Neuron (in vitro differentiated cells): ENCODE results near the gene UBE3C.
"Not testable (repeated sequence)": the region's sequence is repeated elsewhere in the genome, so short reads cannot be mapped to it uniquely, and the experiment has no call there.

Source experiments
- H2AFZ ChIP-seq: one replicate; pipeline ENCODE4 v1.6.1; 2013; ENCODE audit warnings: low read depth, mild to moderate bottlenecking, inconsistent platforms, low read length, moderate library complexity
- H3K27me3 ChIP-seq: one replicate; pipeline ENCODE4 v1.6.1; 2013; ENCODE audit warnings: low read length; ENCODE audit not compliant: insufficient read depth
- H3K36me3 ChIP-seq: one replicate; pipeline ENCODE4 v1.6.1; 2013; ENCODE audit warnings: low read length; ENCODE audit not compliant: insufficient read depth
- H3K4me1 ChIP-seq: one replicate; pipeline ENCODE4 v1.6.1; 2013; ENCODE audit warnings: low read length; ENCODE audit not compliant: insufficient read depth
- H3K4me3 ChIP-seq: 2 replicates; pipeline ENCODE4 v1.5.1; 2013; ENCODE audit warnings: mild to moderate bottlenecking, low read length, moderate library complexity
- H3K9me3 ChIP-seq: one replicate; pipeline ENCODE4 v1.6.1; 2013; ENCODE audit warnings: low read length

The UBE3C gene

GRCh38 chr7:157120181-157120580 is 18.5 kb upstream of the UBE3C start:
- Histone ChIP-seq H3K9me3 (peaks cover 6% of the 10 kb centered on the region), H3K4me3 (no peak overlapping the region), H2AFZ (no peak overlapping the region), H3K36me3 (no peaks in the 10 kb centered on the region), H3K27me3 (peaks cover 11% of the 10 kb centered on the region), H3K4me1 (peaks cover 13% of the 10 kb centered on the region)

GRCh38 chr7:157121184-157121715 is 17.5 kb upstream of the UBE3C start:
- H3K36me3 ChIP-seq, result no peaks in the 10 kb centered on the region
- peaks cover 11% of the 10 kb centered on the region for H3K27me3 ChIP-seq
- H3K4me1 ChIP-seq, result peaks cover 13% of the 10 kb centered on the region
- no peak overlapping the region for H2AFZ ChIP-seq
- H3K9me3 ChIP-seq, result peaks cover 6% of the 10 kb centered on the region
- H3K4me3 ChIP-seq, result no peak overlapping the region

GRCh38 chr7:157122800-157123495 is 15.8 kb upstream of the UBE3C start:
- Histone ChIP-seq H3K4me1 (peaks cover 13% of the 10 kb centered on the region), H3K9me3 (peaks cover 6% of the 10 kb centered on the region), H3K27me3 (peaks cover 8% of the 10 kb centered on the region), H3K36me3 (no peaks in the 10 kb centered on the region), H2AFZ (peak overlapping the region; percentile 58), H3K4me3 (no peak overlapping the region)

GRCh38 chr7:157124690-157125089 is 14.0 kb upstream of the UBE3C start:
- peaks cover 3% of the 10 kb centered on the region for H3K9me3 ChIP-seq
- H3K36me3 ChIP-seq, result no peaks in the 10 kb centered on the region
- H2AFZ ChIP-seq, result no peak overlapping the region
- H3K4me3 ChIP-seq, result no peak overlapping the region
- peaks cover 8% of the 10 kb centered on the region for H3K27me3 ChIP-seq
- peaks cover 13% of the 10 kb centered on the region for H3K4me1 ChIP-seq

GRCh38 chr7:157125376-157126223 is 13.1 kb upstream of the UBE3C start:
- Histone ChIP-seq H3K4me3 (no peak overlapping the region), H3K4me1 (peaks cover 13% of the 10 kb centered on the region), H3K27me3 (peaks cover 3% of the 10 kb centered on the region), H3K9me3 (no peaks in the 10 kb centered on the region), H2AFZ (no peak overlapping the region), H3K36me3 (no peaks in the 10 kb centered on the region)

DNA sequence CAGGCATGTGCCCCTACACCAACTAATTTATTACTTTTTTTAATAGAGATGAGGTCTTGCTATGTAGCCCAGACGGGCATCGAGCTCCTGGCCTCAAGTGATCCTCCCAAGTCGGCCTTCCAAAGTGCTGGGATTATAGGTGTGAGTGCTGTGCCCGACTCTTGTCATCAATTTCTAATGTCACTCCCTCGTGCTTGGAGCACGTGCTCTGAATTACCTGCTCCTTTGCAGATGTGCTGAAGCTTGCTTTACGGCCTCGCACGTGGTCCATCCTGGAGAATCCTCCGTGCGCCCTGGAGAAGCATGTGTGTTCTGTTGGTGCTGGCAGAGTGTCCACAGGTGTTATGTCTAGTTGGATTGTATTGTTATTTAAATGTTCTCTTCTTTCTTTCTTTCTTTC is 11.8 kb upstream of the UBE3C start:
- Histone ChIP-seq H3K9me3 (no peaks in the 10 kb centered on the region), H3K4me1 (peaks cover 13% of the 10 kb centered on the region), H2AFZ (no peak overlapping the region), H3K4me3 (no peak overlapping the region), H3K27me3 (no peaks in the 10 kb centered on the region), H3K36me3 (no peaks in the 10 kb centered on the region)

- H3K4me1 ChIP-seq, result no peaks in the 10 kb centered on the region
- no peaks in the 10 kb centered on the region for H3K27me3 ChIP-seq
- no peak overlapping the region for H2AFZ ChIP-seq
- H3K9me3 ChIP-seq, result no peaks in the 10 kb centered on the region
- no peaks in the 10 kb centered on the region for H3K36me3 ChIP-seq
- no peak overlapping the region for H3K4me3 ChIP-seq
These were observed 9.5 kb upstream of the UBE3C start for GRCh38 chr7:157129200-157129599.

GRCh38 chr7:157129907-157130460 is 8.7 kb upstream of the UBE3C start:
- no peaks in the 10 kb centered on the region for H3K36me3 ChIP-seq
- H3K27me3 ChIP-seq, result no peaks in the 10 kb centered on the region
- no peak overlapping the region for H3K4me3 ChIP-seq
- H3K9me3 ChIP-seq, result no peaks in the 10 kb centered on the region
- no peaks in the 10 kb centered on the region for H3K4me1 ChIP-seq
- no peak overlapping the region for H2AFZ ChIP-seq

DNA sequence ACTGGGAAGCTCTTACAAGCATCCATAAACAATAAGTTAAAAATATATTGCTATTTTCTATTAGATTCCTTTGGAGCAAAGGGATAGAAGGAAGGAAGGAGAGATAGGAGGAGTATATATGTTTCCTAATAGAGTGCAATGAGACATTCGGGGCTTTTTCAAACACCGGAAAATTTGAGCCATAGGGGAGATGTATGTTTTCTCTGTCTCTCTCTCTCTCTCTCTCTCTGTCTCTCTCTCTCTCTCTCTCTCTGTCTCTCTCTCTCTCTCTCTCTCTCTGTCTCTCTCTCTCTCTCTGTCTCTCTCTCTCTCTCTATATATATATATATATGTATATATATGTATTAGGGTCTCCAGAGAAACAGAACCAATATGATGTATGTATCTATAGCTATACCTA is 7.9 kb upstream of the UBE3C start:
- not testable (repeated sequence) for H3K9me3 ChIP-seq, H3K27me3 ChIP-seq, H3K4me1 ChIP-seq, H2AFZ ChIP-seq, H3K36me3 ChIP-seq, H3K4me3 ChIP-seq

GRCh38 chr7:157132796-157133195 is 5.9 kb upstream of the UBE3C start:
- Histone ChIP-seq H3K4me1 (peaks cover 2% of the 10 kb centered on the region), H3K4me3 (no peak overlapping the region), H3K27me3 (no peaks in the 10 kb centered on the region), H3K9me3 (no peaks in the 10 kb centered on the region), H2AFZ (no peak overlapping the region), H3K36me3 (no peaks in the 10 kb centered on the region)

- Histone ChIP-seq H3K9me3 (no peaks in the 10 kb centered on the region), H3K4me1 (peaks cover 3% of the 10 kb centered on the region), H3K27me3 (no peaks in the 10 kb centered on the region), H3K36me3 (no peaks in the 10 kb centered on the region), H3K4me3 (no peak overlapping the region), H2AFZ (no peak overlapping the region)
These were observed 5.4 kb upstream of the UBE3C start for GRCh38 chr7:157133304-157133703.

GRCh38 chr7:157136372-157136771 is 2.4 kb upstream of the UBE3C start:
- no peaks in the 10 kb centered on the region for H3K27me3 ChIP-seq
- no peak overlapping the region for H2AFZ ChIP-seq
- no peaks in the 10 kb centered on the region for H3K9me3 ChIP-seq
- H3K36me3 ChIP-seq, result peaks cover 12% of the 10 kb centered on the region
- no peak overlapping the region for H3K4me3 ChIP-seq
- H3K4me1 ChIP-seq, result peaks cover 18% of the 10 kb centered on the region

- Histone ChIP-seq H2AFZ (peak overlapping the region; percentile 30), H3K4me1 (peaks cover 18% of the 10 kb centered on the region), H3K27me3 (no peaks in the 10 kb centered on the region), H3K36me3 (peaks cover 18% of the 10 kb centered on the region), H3K9me3 (no peaks in the 10 kb centered on the region), H3K4me3 (peak overlapping the region; percentile 61)
These were observed 664 bp upstream of the UBE3C start for GRCh38 chr7:157138101-157138423.
